Measurements from ENCODE around the gene RGS1.

GRCh38 chr1:192608671-192609070, 33.1 kb downstream of the RGS1 start:
- TF ChIP-seq CTCF (IDR thresholded peaks at IDR 0.05) (no peak), POLR2A (IDR thresholded peaks at IDR 0.05) (no peak)
